GM18511 (cell line): ENCODE results near the gene PID1.
"Not testable (repeated sequence)": the region's sequence is repeated elsewhere in the genome, so short reads cannot be mapped to it uniquely, and the experiment has no call there.

Source experiments
- ATAC-seq: cut with Tn5 transposase; IDR thresholded peaks from one replicate; pipeline ENCODE4 v1.9.1; 2021; ENCODE audit warnings: mild to moderate bottlenecking, moderate library complexity; ENCODE audit not compliant: unreplicated experiment

The PID1 gene

GRCh38 chr2:229220254-229220653, 50.8 kb downstream of the PID1 start:
- no peak for ATAC-seq

GRCh38 chr2:229218329-229218921, 52.7 kb downstream of the PID1 start:
- no peak for ATAC-seq

GRCh38 chr2:229212241-229212640, 58.8 kb downstream of the PID1 start:
- no peak for ATAC-seq

- ATAC-seq: no peak
These were observed 60.4 kb downstream of the PID1 start for GRCh38 chr2:229210641-229211040.

GRCh38 chr2:229206548-229206947, 64.5 kb downstream of the PID1 start:
- ATAC-seq: no peak

- ATAC-seq: no peak
These were observed 65.4 kb downstream of the PID1 start for GRCh38 chr2:229205704-229206103.

- ATAC-seq: no peak
These were observed 68.4 kb downstream of the PID1 start for GRCh38 chr2:229202646-229203045.

GRCh38 chr2:229201521-229201920, 69.6 kb downstream of the PID1 start:
- no peak for ATAC-seq

GRCh38 chr2:229199267-229199666, 71.8 kb downstream of the PID1 start:
- no peak for ATAC-seq

- ATAC-seq: no peak
These were observed 74.6 kb downstream of the PID1 start for GRCh38 chr2:229196448-229196847.

- no peak for ATAC-seq
These were observed 75.6 kb downstream of the PID1 start for GRCh38 chr2:229195346-229195947.

- no peak for ATAC-seq
These were observed 77.8 kb downstream of the PID1 start for GRCh38 chr2:229193281-229193680.

GRCh38 chr2:229191413-229191812, 79.7 kb downstream of the PID1 start:
- ATAC-seq: no peak

GRCh38 chr2:229187123-229187522, 84.0 kb downstream of the PID1 start:
- not testable (repeated sequence) for ATAC-seq

- ATAC-seq: no peak
These were observed 89.4 kb downstream of the PID1 start for GRCh38 chr2:229181641-229182040.

GRCh38 chr2:229180658-229181057, 90.4 kb downstream of the PID1 start:
- no peak for ATAC-seq

GRCh38 chr2:229179628-229180027, 91.5 kb downstream of the PID1 start:
- no peak for ATAC-seq

- no peak for ATAC-seq
These were observed 92.4 kb downstream of the PID1 start for GRCh38 chr2:229178706-229179105.

GRCh38 chr2:229178117-229178516, 93.0 kb downstream of the PID1 start:
- ATAC-seq: no peak

- ATAC-seq: no peak
These were observed 95.0 kb downstream of the PID1 start for GRCh38 chr2:229176136-229176535.

GRCh38 chr2:229175497-229175863, 95.6 kb downstream of the PID1 start:
- ATAC-seq: no peak

- ATAC-seq: no peak
These were observed 96.1 kb downstream of the PID1 start for GRCh38 chr2:229174794-229175496.
